Muscle layer of colon (tissue), 2 donors: Measurements from ENCODE around the gene CBL.

Experiments used
- H3K27ac ChIP-seq: one replicate; pipeline ENCODE4 v1.7.0; 2013; ENCODE audit warnings: low read depth, mild to moderate bottlenecking, low read length, moderate library complexity
- H3K27me3 ChIP-seq, 2 donors: one replicate each; pipeline ENCODE4 v1.7.0; 2013; ENCODE audit warnings: low read length in 2 of 2, mild to moderate bottlenecking in 2 of 2; ENCODE audit not compliant: insufficient read depth in 2 of 2, control insufficient read depth in 1 of 2
- H3K36me3 ChIP-seq: one replicate; pipeline ENCODE4 v1.7.0; 2013; ENCODE audit warnings: mild to moderate bottlenecking, low read length; ENCODE audit not compliant: insufficient read depth
- H3K4me1 ChIP-seq: one replicate; pipeline ENCODE4 v1.7.0; 2013; ENCODE audit warnings: mild to moderate bottlenecking, low read length; ENCODE audit not compliant: insufficient read depth
- H3K4me3 ChIP-seq, 2 donors: one replicate each; pipeline ENCODE4 v1.7.0; 2013; ENCODE audit warnings: low read length in 2 of 2, low read depth in 1 of 2, mild to moderate bottlenecking in 1 of 2, moderate library complexity in 1 of 2
- H3K9ac ChIP-seq: one replicate; pipeline ENCODE4 v1.7.0; 2013; ENCODE audit warnings: low read length
- H3K9me3 ChIP-seq: one replicate; pipeline ENCODE4 v1.7.0; 2013; ENCODE audit warnings: mild to moderate bottlenecking, low read length
- donor health status: abdominal sarcoma.
- donor health status: Adenocarcinoma of cecum.

CBL gene

DNA sequence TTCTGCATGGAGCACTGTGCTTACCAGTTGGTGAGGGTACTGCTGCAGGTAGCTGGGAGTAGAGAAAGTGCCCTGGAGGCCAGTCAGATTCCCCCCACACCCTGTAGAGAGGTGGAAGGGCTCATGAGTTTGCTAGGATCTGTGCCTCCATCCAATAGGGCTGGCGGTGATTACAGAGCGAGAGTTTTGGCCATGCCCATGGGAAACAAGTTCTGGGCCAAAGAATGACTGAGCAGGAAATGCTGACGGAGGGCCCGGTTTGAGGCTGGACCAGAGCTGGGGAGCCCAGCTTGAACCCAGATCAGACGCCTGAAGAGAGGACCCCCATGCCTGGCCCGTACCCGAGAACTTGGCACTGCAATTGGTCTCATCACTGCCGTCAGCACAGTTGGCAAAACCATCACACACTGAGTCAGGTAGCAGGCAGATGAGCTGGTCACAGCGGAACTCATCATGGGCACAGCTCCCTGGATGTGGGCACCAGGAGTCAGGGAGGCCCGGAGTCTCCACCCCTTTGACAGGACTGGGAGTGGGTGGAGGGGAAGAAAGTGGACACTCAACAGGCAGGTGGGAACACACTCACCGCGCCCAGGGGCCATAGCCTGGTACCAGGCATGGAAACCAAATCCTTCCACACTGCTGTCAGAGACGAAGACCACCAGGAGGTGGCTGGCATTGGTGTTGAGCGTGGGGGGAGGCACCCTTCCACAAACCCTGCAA is 138.3 kb downstream of the CBL start:
- Histone ChIP-seq H3K4me3 (no peak overlapping the region), H3K27ac (no peak overlapping the region), H3K9me3 (no peaks in the 10 kb centered on the region), H3K4me1 (peaks cover 7% of the 10 kb centered on the region), H3K27me3 (peaks cover 0 to 9% of the 10 kb centered on the region in 2 donors), H3K36me3 (no peaks in the 10 kb centered on the region), H3K9ac (no peak overlapping the region)

DNA sequence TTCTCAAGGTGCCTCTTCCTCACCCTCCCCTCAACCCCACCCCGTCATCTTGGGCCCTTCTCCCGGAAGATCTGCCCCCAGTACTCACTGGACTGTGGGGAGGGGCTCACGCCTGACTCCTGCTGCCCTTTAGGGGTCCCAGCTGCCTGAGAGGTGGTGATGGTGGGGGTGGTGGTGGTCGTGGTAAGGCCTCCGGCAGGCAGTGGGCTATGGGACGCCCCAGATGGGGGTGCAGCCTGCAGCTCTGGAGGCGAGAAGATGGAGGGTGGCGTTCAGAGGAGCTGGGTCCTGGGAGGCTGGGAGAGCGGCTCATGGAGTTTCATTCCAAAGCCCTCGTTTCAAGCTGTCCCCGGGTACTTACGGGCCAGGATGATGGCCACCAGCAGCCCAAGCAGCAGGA is 139.5 kb downstream of the CBL start:
- Histone ChIP-seq H3K9ac (no peak overlapping the region), H3K27ac (no peak overlapping the region), H3K27me3 (peaks cover 0 to 6% of the 10 kb centered on the region in 2 donors), H3K4me1 (peaks cover 6% of the 10 kb centered on the region), H3K36me3 (no peaks in the 10 kb centered on the region), H3K9me3 (no peaks in the 10 kb centered on the region), H3K4me3 (no peak overlapping the region)

DNA sequence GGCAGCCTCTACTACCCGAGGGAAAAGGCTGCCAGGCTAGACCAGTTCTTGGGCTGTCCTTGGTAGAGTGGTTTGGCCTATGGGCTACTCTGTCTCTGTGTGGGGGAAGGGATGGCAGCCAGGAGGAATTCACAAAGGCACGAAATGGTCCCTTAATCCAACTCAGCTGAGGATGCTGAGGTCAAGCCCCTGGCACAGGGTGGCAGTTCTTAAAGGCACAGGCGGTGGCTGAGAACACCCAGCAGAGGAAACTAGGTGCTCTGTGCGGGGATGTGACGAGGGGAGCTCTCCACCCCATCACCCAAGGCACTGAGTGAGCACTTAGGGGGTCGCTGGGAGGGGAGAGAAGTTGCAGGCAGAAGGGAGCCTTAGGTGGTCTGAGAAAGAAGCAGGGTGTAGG is 140.5 kb downstream of the CBL start, which contains the start of gene MFRP:
TSS of gene MFRP (minus strand) at position 101 of the 400 bp plus-strand sequence. CDS start 192 bp downstream, outside the sequence.
- H3K27me3 ChIP-seq, result no peaks in the 10 kb centered on the region
- H3K4me1 ChIP-seq, result no peaks in the 10 kb centered on the region
- H3K4me3 ChIP-seq, result no peak within 1 kb of the TSS
- no peak within 1 kb of the TSS for H3K27ac ChIP-seq
- H3K9me3 ChIP-seq, result no peaks in the 10 kb centered on the region
- no peak within 1 kb of the TSS for H3K9ac ChIP-seq
- H3K36me3 ChIP-seq, result no peaks in the 10 kb centered on the region

DNA sequence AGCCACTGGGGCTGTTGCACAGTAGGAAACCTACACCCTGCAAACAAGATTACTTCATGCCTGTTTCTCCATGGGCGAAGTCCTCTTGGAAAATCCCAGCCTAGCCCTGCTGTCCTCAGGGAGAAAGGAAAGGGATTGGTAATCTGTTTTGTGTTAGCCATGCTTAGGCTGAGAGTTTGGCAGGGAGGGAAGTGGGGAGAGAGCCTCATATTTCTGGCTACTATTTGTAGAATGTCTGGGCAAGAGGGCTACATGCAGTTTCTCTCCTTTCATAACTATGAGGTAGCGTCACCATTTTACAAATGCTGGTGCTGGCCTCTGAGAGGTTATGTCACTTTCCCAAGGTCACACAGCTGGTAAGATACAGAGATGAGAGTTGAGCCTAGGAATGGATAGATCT is 141.1 kb downstream of the CBL start:
- H3K27me3 ChIP-seq, result no peaks in the 10 kb centered on the region
- H3K36me3 ChIP-seq, result no peaks in the 10 kb centered on the region
- no peak overlapping the region for H3K9ac ChIP-seq
- no peak overlapping the region for H3K4me3 ChIP-seq
- H3K27ac ChIP-seq, result no peak overlapping the region
- no peaks in the 10 kb centered on the region for H3K9me3 ChIP-seq
- no peaks in the 10 kb centered on the region for H3K4me1 ChIP-seq

DNA sequence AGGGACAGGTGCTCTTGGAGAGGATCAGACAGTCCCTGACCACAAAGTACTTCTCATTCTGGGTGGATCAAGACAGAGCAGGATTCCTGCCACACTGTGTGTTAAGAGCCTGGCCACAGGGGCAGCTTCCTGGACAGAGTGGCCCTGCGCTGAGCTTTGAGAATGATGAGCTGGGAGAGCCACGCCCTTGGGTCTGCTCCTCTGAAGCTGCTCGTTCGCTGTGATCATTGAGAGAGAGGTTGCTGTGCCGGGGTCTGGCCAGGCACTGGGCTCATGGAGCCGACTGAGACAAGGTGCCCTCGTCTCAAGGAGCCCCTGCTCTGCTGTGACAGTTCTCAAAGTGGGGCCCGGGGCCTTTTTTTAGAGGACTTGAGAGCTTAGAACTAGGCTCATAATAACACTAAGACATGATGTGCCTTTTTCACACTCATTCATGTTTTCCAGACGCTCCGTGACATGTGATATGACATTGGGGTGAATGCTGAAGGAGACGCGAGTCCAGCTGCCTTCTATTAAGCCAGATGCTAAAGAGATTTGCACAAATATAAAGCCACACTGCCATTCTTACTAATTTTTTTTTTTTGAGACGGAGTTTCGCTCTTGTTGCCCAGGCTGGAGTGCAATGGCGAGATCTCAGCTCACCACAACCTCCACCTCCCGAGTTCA is 141.9 kb downstream of the CBL start:
- Histone ChIP-seq H3K27ac (no peak overlapping the region), H3K9me3 (no peaks in the 10 kb centered on the region), H3K27me3 (no peaks in the 10 kb centered on the region), H3K9ac (no peak overlapping the region), H3K36me3 (no peaks in the 10 kb centered on the region), H3K4me3 (no peak overlapping the region), H3K4me1 (no peaks in the 10 kb centered on the region)

DNA sequence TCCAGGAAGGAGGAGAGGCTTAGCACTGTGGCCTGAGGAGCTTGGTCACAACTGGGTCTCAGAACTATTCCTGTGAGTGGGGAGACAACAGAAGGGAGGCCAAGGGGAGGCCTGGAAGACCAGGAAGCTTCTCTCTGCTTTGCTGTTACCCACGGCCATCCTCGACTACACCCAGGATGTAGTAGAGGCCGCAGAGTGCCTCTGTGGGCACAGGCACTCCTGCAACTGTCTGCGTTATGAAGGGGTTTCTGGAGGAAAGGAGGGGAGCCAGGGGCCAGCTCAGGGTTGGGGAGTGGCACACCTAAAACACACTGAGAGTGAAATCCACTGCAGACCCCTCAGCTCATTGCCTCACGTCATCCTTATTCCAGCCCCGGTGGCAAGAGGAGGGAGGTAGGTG is 144.2 kb downstream of the CBL start:
- no peaks in the 10 kb centered on the region for H3K27me3 ChIP-seq

DNA sequence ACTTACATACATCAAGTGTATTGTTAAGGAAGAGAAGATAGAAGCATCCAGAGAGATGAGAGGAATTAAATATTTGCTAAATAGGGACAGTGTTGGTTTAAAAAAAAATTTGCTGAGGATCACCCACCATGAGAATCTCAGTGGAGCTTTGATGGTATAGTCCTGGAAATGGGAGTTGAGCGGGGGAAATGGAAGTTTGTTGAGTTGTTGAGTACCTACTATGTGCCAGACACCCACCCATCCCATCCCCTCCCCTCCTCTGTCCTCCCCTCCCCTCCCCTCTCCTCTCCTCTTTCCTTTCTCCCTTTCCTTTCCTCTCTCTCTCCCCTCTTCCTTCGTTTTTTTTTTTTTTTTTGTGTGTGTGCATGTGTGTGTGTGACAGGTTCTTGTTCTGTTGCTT is 145.1 kb downstream of the CBL start:
- Histone ChIP-seq H3K27me3 (no peaks in the 10 kb centered on the region), H3K4me3 (no peak overlapping the region), H3K36me3 (no peaks in the 10 kb centered on the region)

More for the DNA sequence above, 144.2 kb downstream of the CBL start:
- H3K27ac ChIP-seq, result no peak overlapping the region
- H3K9me3 ChIP-seq, result no peaks in the 10 kb centered on the region
- H3K9ac ChIP-seq, result no peak overlapping the region
- no peak overlapping the region for H3K4me3 ChIP-seq
- H3K36me3 ChIP-seq, result no peaks in the 10 kb centered on the region
- H3K4me1 ChIP-seq, result no peaks in the 10 kb centered on the region

DNA sequence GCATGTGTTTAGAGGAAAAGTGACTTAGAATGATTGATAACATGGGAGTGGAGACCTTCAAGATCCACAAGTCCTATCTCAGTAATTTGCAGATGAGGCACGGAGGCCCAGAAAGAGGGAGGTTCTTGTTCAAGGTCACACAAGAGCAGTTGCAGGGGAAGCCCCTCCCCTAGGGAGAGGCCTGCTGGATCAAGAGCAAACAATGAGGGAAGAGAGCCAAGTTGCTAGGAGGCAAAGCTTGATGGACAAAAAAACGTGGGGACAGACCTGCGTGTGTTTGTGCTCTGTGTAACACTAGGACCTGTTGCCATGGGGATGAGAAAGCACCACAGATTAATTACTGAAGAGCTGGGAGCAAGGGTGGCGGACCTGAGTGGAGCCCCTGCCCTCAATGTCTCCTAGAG is 146.7 kb downstream of the CBL start:
- H3K27ac ChIP-seq, result no peak overlapping the region

More for the DNA sequence above, 145.1 kb downstream of the CBL start:
- H3K9ac ChIP-seq, result no peak overlapping the region
- H3K4me1 ChIP-seq, result peaks cover 3% of the 10 kb centered on the region
- H3K27ac ChIP-seq, result no peak overlapping the region
- H3K9me3 ChIP-seq, result no peaks in the 10 kb centered on the region

DNA sequence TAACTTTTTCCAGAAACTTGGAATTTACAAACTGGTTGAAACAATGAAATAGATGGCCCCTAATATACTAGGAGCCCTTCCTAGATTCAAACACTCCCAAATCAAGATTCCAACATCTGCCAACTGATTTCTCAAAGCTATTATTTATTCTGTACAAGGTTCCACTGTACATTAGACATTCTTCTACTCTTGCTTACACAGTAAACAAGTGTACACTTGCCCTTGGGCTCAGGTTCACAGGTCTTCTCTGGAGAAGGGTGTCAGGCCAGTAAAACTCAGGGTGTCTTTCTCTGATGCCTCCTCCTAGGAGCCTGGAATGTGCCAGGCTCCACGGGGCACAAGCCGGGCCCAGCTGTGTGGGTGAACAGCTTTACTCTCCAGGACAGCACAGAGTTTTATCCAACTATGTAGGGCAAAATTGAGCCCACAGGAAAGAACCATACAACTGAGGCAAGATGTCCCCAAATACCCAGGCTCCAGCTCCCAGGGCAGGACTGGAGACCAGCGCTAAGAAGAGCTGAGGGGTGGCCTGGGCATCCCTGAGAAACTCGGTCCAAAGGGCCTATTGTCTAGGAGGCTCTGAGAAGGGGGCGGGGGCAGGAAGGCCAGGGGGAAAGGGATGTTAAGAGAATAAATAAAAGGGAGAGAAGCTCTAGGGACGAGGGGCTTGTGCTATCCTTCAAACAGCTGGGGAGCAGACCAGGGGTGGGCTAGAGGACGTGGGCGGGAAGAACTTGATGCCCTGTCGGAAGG is 149.1 kb downstream of the CBL start:
- peaks cover 3% of the 10 kb centered on the region for H3K4me1 ChIP-seq
- H3K4me3 ChIP-seq, result no peak overlapping the region
- H3K9ac ChIP-seq, result no peak overlapping the region
- H3K27ac ChIP-seq, result no peak overlapping the region
- no peaks in the 10 kb centered on the region for H3K9me3 ChIP-seq
- H3K36me3 ChIP-seq, result no peaks in the 10 kb centered on the region
- H3K27me3 ChIP-seq, result no peaks in the 10 kb centered on the region

More for the DNA sequence above, 146.7 kb downstream of the CBL start:
- Histone ChIP-seq H3K4me1 (peaks cover 3% of the 10 kb centered on the region), H3K9ac (no peak overlapping the region), H3K27me3 (no peaks in the 10 kb centered on the region), H3K9me3 (no peaks in the 10 kb centered on the region), H3K4me3 (no peak overlapping the region), H3K36me3 (no peaks in the 10 kb centered on the region)

DNA sequence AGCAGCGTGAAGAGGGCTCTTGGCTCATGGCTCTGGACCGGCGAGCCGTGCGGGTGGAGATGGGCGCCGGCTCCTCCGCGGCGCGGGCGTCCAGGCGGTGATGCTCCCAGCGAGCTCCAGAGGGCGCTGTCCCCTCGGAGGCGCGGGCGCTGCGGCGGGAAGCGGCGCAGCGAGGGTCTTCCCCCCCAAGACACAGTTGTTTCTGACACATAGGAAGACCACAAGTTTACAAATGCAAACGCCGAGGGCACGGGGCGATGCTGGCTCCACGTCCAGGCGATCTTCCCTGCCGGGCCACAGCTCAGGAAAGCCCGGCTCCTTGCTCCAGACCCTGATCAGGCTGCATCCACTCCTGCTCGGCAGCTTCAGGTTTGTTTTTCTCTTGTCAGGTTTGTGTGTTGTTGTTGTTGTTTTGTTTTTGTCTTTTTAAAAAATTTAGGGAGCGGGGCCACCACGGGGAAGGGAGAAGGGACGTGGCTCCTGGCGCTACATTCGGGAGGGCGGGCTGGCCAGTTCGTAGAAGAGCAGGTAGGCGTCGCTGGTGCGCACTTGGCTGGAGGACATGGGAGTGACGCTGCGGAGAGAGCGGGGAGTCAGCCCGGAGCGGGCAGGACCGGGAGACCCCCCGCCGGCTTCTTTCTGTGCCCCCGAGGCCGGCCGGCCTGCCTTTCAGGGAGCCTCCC is 150.4 kb downstream of the CBL start:
- peaks cover 10% of the 10 kb centered on the region for H3K4me1 ChIP-seq
- H3K9ac ChIP-seq, result peak overlapping the region; percentile 72
- peak overlapping the region; percentile 62 to 83 for H3K4me3 ChIP-seq
- H3K36me3 ChIP-seq, result no peaks in the 10 kb centered on the region
- no peaks in the 10 kb centered on the region for H3K9me3 ChIP-seq
- H3K27ac ChIP-seq, result no peak overlapping the region
- H3K27me3 ChIP-seq, result no peaks in the 10 kb centered on the region

DNA sequence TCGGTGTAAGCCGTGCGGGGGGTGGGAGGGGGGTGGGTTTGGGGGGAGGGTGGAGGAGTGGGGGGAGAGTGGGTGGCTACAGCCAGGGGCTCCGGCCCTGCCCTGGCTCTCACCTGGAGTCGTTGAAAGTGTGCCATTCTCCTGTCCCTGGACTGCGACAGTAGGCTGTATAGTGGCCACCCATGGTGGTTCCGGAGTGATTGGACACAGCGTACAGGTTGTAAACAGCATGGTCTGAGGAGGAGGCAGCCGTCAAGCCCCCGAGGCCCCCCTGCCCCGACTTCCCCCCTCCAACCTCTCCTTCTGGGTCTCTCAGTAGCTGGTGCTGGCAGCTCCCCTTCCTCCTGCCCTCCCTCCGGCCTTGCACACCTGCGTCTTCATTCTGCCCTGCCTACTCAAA is 150.9 kb downstream of the CBL start:
- Histone ChIP-seq H3K4me3 (no peak overlapping the region), H3K9ac (no peak overlapping the region), H3K27me3 (no peaks in the 10 kb centered on the region), H3K4me1 (peaks cover 16% of the 10 kb centered on the region), H3K36me3 (no peaks in the 10 kb centered on the region), H3K9me3 (no peaks in the 10 kb centered on the region), H3K27ac (no peak overlapping the region)
